Testis (tissue), 2 donors: Measurements from ENCODE around the gene FFAR4.

ENCODE experiments used
- POLR2A ChIP-seq: fragments of 450-650 bp; IDR thresholded peaks from one replicate; pipeline ENCODE4 v1.6.1; 2017; ENCODE audit warnings: antibody characterized with exemption, mild to moderate bottlenecking, moderate library complexity
- TF ChIP-seq, protein P1 (sequence below), 3 experiments: fragments of 450-650 bp in 2 of 3; fragments of 200-600 bp in 1 of 3; sonication (generic) in 1 of 3; IDR thresholded peaks; one replicate each; pipeline ENCODE4 v1.5.1; 2016 to 2019; ENCODE audit warnings: antibody characterized with exemption in 3 of 3, mild to moderate bottlenecking in 2 of 3, moderate library complexity in 1 of 3

DNA sequence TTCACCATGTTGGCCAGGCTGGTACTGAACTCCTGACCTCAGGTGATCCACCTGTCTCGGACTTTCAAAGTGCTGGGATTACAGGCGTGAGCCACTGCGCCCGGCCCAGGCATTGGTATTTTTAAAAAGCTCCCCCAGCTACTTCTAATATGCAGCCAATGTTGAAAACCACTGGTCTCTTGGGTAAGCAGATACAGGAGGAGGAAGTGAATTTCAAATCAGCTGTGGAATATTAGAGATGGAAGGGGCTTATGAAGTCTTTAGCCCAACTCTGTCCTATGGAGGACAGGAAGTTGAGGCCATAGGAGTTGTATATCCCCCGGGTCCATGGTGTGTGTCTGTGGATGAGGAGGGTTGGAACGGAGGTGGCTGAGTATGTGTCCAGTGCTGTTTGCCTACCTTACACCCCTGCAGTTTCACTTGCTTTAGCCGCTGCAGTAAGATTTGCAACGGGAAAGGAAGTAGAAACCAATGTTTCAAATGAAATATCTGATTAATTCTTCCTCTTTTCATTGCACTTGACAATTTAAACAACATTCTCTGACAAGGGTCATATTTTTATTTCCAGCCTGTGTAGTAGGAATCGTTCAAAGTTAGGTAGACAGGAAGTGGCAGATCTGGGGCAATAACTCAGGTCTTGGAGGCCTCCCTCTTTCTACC is 49.2 kb downstream of the FFAR4 start:
- TF ChIP-seq POLR2A: no peak
- TF ChIP-seq, protein P1, sequence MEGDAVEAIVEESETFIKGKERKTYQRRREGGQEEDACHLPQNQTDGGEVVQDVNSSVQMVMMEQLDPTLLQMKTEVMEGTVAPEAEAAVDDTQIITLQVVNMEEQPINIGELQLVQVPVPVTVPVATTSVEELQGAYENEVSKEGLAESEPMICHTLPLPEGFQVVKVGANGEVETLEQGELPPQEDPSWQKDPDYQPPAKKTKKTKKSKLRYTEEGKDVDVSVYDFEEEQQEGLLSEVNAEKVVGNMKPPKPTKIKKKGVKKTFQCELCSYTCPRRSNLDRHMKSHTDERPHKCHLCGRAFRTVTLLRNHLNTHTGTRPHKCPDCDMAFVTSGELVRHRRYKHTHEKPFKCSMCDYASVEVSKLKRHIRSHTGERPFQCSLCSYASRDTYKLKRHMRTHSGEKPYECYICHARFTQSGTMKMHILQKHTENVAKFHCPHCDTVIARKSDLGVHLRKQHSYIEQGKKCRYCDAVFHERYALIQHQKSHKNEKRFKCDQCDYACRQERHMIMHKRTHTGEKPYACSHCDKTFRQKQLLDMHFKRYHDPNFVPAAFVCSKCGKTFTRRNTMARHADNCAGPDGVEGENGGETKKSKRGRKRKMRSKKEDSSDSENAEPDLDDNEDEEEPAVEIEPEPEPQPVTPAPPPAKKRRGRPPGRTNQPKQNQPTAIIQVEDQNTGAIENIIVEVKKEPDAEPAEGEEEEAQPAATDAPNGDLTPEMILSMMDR (IDR thresholded peaks at IDR 0.05): no peak
